K562 (cell line): ENCODE measurements around the gene FILIP1L. TPM values are rescaled to one million over a fixed set of nuclear protein-coding genes. Genes with fewer than 3 reads are reported as not detected.

Source experiments
- ATAC-seq: fragments of 200-7000 bp; cut with Tn5 transposase; 3 replicates; pipeline ENCODE4 v1.9.1; 2020; ENCODE audit warnings: moderate library complexity
- BruUV-seq: library from RNA; stranded (reverse); fragments of 400-500 nt; replicated peaks from 2 replicates; lab custom pipeline; 2021; lab: Mats Ljungman, UMichigan
- CTCF ChIA-PET: fragments of 300-600 bp; formaldehyde crosslinking; extraction: SDS; loops from one replicate; lab custom pipeline; 2021; ENCODE audit warnings: low intra/inter-chr PET ratio; lab: Yijun Ruan, JAX
- POLR2A ChIA-PET: fragments of 300-600, 350-650 bp; sonication (Branson Sonifier 250); formaldehyde crosslinking; extraction: SDS; loops from one replicate; lab custom pipeline; 2021; ENCODE audit warnings: antibody characterized with exemption, inconsistent platforms; lab: Yijun Ruan, JAX
- DNase-seq, 4 experiments: peaks; one replicate each; pipeline versions ENCODE4 v3.0.0 to v3.0.0-alpha.2; 2011 to 2018; ENCODE audit warnings: low spot score in 3 of 4, mixed read lengths in 3 of 4; ENCODE audit errors: extremely low read depth in 1 of 4
- FAIRE-seq: peaks from 2 replicates; lab custom pipeline; 2011; peaks lifted over from hg19 to GRCh38; lab: Jason Lieb, UNC
- H2AFZ ChIP-seq: 2 replicates; pipeline ENCODE4 v1.6.0; 2011; ENCODE audit warnings: low read depth, low read length, control low read depth, inconsistent platforms
- H3K27ac ChIP-seq: fragments of 200-600 bp; 3 replicates; pipeline ENCODE4 v1.8.0; 2011; ENCODE audit warnings: low read depth, mild to moderate bottlenecking, control low read depth, inconsistent platforms, low read length, moderate library complexity, mixed read lengths; ENCODE audit errors: extremely low read depth
- H3K27me3 ChIP-seq, 2 experiments: fragments of 300-600 bp in 1 of 2; 2 replicates in 1 of 2; 3 replicates in 1 of 2; pipeline versions ENCODE4 v1.6.0 to v1.8.0; 2011; ENCODE audit warnings: inconsistent platforms in 2 of 2, low read length in 2 of 2, mild to moderate bottlenecking in 1 of 2, mixed read lengths in 1 of 2, moderate library complexity in 1 of 2; ENCODE audit not compliant: control insufficient read depth in 2 of 2, insufficient read depth in 2 of 2
- H3K36me3 ChIP-seq: fragments of 300-600 bp; 3 replicates; pipeline ENCODE4 v1.8.0; 2011; ENCODE audit warnings: mild to moderate bottlenecking, low read length, inconsistent platforms; ENCODE audit not compliant: control insufficient read depth, insufficient read depth
- H3K4me1 ChIP-seq, 2 experiments: fragments of 200-600 bp in 1 of 2; replicated peaks in 1 of 2; 2 replicates in 1 of 2; 3 replicates in 1 of 2; pipeline versions ENCODE4 v1.5.1 to v1.8.0; 2011; ENCODE audit warnings: inconsistent platforms in 2 of 2, low read length in 2 of 2, mild to moderate bottlenecking in 1 of 2, mixed read lengths in 1 of 2, moderate library complexity in 1 of 2; ENCODE audit not compliant: control insufficient read depth in 2 of 2, insufficient read depth in 2 of 2
- H3K4me2 ChIP-seq: 2 replicates; pipeline ENCODE4 v1.6.1; 2011; ENCODE audit warnings: low read length, control low read depth, inconsistent platforms, mixed read lengths; ENCODE audit not compliant: insufficient read depth
- H3K4me3 ChIP-seq: fragments of 200-600 bp; sonication (generic), shearing (Covaris generic); 2 replicates; pipeline ENCODE4 v1.5.1; 2016; ENCODE audit warnings: control low read depth, inconsistent platforms
- H3K79me2 ChIP-seq: fragments of 200-600 bp; 3 replicates; pipeline ENCODE4 v1.8.0; 2011; ENCODE audit warnings: low read length, inconsistent platforms; ENCODE audit not compliant: control insufficient read depth, insufficient read depth
- H3K9ac ChIP-seq, 2 experiments: 2 replicates each; pipeline versions ENCODE4 v1.6.0 to v1.6.1; 2011; ENCODE audit warnings: low read depth in 2 of 2, low read length in 2 of 2, control low read depth in 1 of 2, inconsistent platforms in 1 of 2, mild to moderate bottlenecking in 1 of 2, mixed read lengths in 1 of 2; ENCODE audit not compliant: insufficient read depth in 1 of 2
- H3K9me1 ChIP-seq: one replicate; pipeline ENCODE4 v1.6.0; 2011; ENCODE audit warnings: inconsistent platforms, mild to moderate bottlenecking, low read length, moderate library complexity; ENCODE audit not compliant: control insufficient read depth, insufficient read depth
- H3K9me3 ChIP-seq: replicated peaks from 2 replicates; pipeline ENCODE4 v1.5.1; 2011; ENCODE audit warnings: low read depth, low read length, inconsistent platforms; ENCODE audit not compliant: control insufficient read depth, insufficient read depth
- H4K20me1 ChIP-seq: replicated peaks from 2 replicates; pipeline ENCODE4 v1.6.1; 2011; ENCODE audit warnings: low read length, inconsistent platforms, mixed read lengths; ENCODE audit not compliant: control insufficient read depth, insufficient read depth
- ETS2 ChIP-seq: IDR thresholded peaks from 2 replicates; pipeline ENCODE4 v1.6.1; 2016; ENCODE audit warnings: borderline replicate concordance, missing genetic modification characterization, mild to moderate bottlenecking, moderate library complexity, missing compliant biosample characterization; ENCODE audit not compliant: poor library complexity, severe bottlenecking
- GABPA ChIP-seq: fragments of 200-800 bp; sonication (Bioruptor generic); conservative IDR thresholded peaks from 2 replicates; pipeline ENCODE4 v1.6.1; 2016; ENCODE audit warnings: low read depth, missing genetic modification characterization, missing compliant biosample characterization
- GABPB2 ChIP-seq: fragments of 250-450 bp; sonication (Bioruptor Pico); conservative IDR thresholded peaks from 2 replicates; pipeline ENCODE4 v1.5.1; 2021; ENCODE audit warnings: mild to moderate bottlenecking
- L3MBTL2 ChIP-seq: fragments of 450-650 bp; IDR thresholded peaks from 2 replicates; pipeline ENCODE4 v1.6.1; 2016; ENCODE audit warnings: mild to moderate bottlenecking, moderate library complexity
- MAX ChIP-seq: sonication (generic); formaldehyde crosslinking; IDR thresholded peaks from 2 replicates; pipeline ENCODE4 v1.9.0; 2022; ENCODE audit warnings: mild to moderate bottlenecking, missing genetic modification reagents
- NR4A1 ChIP-seq, 2 experiments: fragments of 250-450 bp in 1 of 2; fragments of 450-650 bp in 1 of 2; sonication (Bioruptor Pico) in 1 of 2; IDR thresholded peaks; 2 replicates each; pipeline versions ENCODE4 v1.4.0 to v1.6.1; 2016 to 2020; ENCODE audit warnings: mild to moderate bottlenecking in 2 of 2, missing compliant biosample characterization in 1 of 2, missing genetic modification characterization in 1 of 2, moderate library complexity in 1 of 2
- ZBTB34 ChIP-seq: fragments of 250-450 bp; sonication (Bioruptor Pico); IDR thresholded peaks from 2 replicates; pipeline ENCODE4 v1.8.0; 2021; ENCODE audit warnings: mild to moderate bottlenecking, moderate library complexity
- WGBS: fragments of 100-300 bp; shearing (Covaris generic); methylation state at CpG from one replicate; pipeline ENCODE4 v1.1.6; 2016; ENCODE audit warnings: low coverage, mixed read lengths; ENCODE audit not compliant: insufficient coverage; ENCODE audit errors: missing lambda C conversion rate; 5-methylcytosine and 5-hydroxymethylcytosine counted together
- in situ Hi-C: fragments of 300-500 bp; cut with MboI; formaldehyde crosslinking; loops from 4 replicates; pipeline ENCODE4 v1.15.0; 2018; ENCODE audit warnings: inconsistent platforms, mixed read lengths
- intact Hi-C: fragments of 100-400 bp; cut with micrococcal nuclease; formaldehyde crosslinking; loops from 2 replicates; pipeline ENCODE4 v1.14.2; 2022
- polyA plus RNA-seq, 8 experiments: library from polyadenylated mRNA; depleted of rRNA in 4 of 8; stranded (reverse) in 5 of 8; unstranded in 3 of 8; fragments of >200 nt; fragmentation: Nextera tagmentation in 2 of 8; fragmentation: Illumina TruSeq in 1 of 8; extraction: Ambion mirVana in 2 of 8; extraction: Trizol in 1 of 8; gene quantifications; 2 replicates each; pipeline versions ENCODE4 v1.2.1 to v1.2.3, GENCODE V29; 2011 to 2014; ENCODE audit warnings: inconsistent platforms in 1 of 8, missing spikeins in 1 of 8
- total RNA-seq, 7 experiments: library from RNA; depleted of rRNA in 6 of 7; stranded (reverse); fragments of >200 nt in 6 of 7; fragmentation: Illumina TruSeq in 2 of 7; extraction: Trizol in 2 of 7; gene quantifications; 2 replicates each; pipeline versions ENCODE4 v1.2.1 to v1.2.3, GENCODE V29; 2011 to 2021; ENCODE audit warnings: low replicate concordance in 1 of 7

Gene FILIP1L
- total and polyA plus RNA-seq, 9 of the 15 experiments (the other 6 are each of a cell fraction or from before 2014, with no cell fraction given), result 0.50 to 2.1 (median 1.1) TPM

DNA sequence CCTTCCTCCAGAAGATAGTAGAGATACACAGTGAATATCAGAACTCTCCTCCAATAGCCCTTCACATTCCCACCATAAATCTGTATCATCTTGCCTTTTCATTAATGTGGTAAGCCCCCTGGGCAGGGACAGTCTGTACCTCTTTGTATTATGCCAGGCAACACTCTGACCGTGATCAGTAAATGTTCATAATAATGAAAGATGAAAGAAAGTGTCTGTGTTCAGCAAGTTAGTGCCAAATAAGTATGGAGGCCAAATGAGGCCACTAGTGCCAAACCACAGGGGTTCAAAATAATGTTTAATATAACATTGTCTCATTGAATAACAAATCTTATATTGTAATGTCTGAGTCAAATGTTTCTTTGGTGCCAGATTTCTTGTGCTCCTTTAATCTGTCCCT, 192.3 kb downstream of the FILIP1L start (continued):
- no peak for TF ChIP-seq GABPA
- TF ChIP-seq ETS2 (tag), result no peak

GRCh38 chr3:99921377-99921695, 193.0 kb downstream of the FILIP1L start:
- Histone ChIP-seq H4K20me1 (no peaks in the 10 kb centered on the region), H3K36me3 (no peaks in the 10 kb centered on the region; the same call in 2 of the 3 replicates), H3K9me1 (no peaks in the 10 kb centered on the region), H3K9ac (peak overlapping the region in 1 of 2 experiments; percentile 62; a peak in 1 of 4 replicates), H3K4me2 (peak overlapping the region; percentile 70), H3K4me3 (no peak overlapping the region), H2AFZ (peak overlapping the region; percentile 72), H3K9me3 (no peaks in the 10 kb centered on the region), H3K27me3 (no peaks in the 10 kb centered on the region), H3K27ac (peak overlapping the region; percentile 90), H3K79me2 (peaks cover 18% of the 10 kb centered on the region), H3K4me1 (peaks cover 0 to 19% of the 10 kb centered on the region in 2 experiments; a peak in 4 of 5 replicates)
- FAIRE-seq (no peak), ATAC-seq (no peak), DNase-seq (no peak)
- CTCF ChIA-PET, result no interaction called here
- POLR2A ChIA-PET, result interaction anchor here (0.5 kb wide), 1 partner anchor 100 kb away, joined by 3 read pairs; no protein-coding TSS in a partner anchor
- WGBS, result 63% methylated on average over 1 of the region's 1 CpG
- no peak for TF ChIP-seq GABPB2
- 0 out of 2 replicates have a peak, but pooled peaks have one; percentile 29 for TF ChIP-seq MAX (CRISPR knock-in tag)
- TF ChIP-seq NR4A1 (CRISPR knock-in tag; IDR thresholded peaks at IDR 0.05), result no peak
- 0 out of 2 replicates have a peak, but pooled peaks have one; percentile 0 for TF ChIP-seq NR4A1 (tag; IDR thresholded peaks at IDR 0.05)
- TF ChIP-seq L3MBTL2, result 0 out of 2 replicates have a peak, but pooled peaks have one; percentile 1
- no peak for TF ChIP-seq ZBTB34 (CRISPR knock-in tag)
- intact Hi-C loops, result loop anchor here (5.0 kb wide), 1 partner anchor 79 kb away; no protein-coding TSS in a partner anchor
- in situ Hi-C loops, result no loop called here
- BruUV-seq, result no TSS peak
